ENCODE results near the gene RFNG.

RFNG gene

DNA sequence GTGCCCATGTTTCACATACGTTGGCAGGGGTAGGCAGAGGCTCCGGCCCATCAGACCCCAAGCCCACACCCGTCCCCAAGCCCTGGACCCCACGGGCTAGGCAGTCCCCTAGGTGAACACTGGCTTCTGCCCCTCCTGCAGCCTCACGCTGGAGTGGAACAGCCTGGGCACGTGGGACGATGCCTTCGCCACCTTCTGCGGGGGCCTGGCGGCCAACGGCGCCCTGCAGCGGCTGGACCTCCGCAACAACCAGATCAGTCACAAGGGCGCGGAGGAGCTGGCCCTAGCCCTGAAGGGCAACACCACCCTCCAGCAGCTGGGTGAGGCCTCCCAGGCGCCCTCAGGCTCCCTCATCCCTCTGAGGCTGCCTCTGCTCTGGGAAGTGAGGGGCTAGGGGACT, 26.8 kb downstream of the RFNG start:
- DNase-seq, result no peak

DNA sequence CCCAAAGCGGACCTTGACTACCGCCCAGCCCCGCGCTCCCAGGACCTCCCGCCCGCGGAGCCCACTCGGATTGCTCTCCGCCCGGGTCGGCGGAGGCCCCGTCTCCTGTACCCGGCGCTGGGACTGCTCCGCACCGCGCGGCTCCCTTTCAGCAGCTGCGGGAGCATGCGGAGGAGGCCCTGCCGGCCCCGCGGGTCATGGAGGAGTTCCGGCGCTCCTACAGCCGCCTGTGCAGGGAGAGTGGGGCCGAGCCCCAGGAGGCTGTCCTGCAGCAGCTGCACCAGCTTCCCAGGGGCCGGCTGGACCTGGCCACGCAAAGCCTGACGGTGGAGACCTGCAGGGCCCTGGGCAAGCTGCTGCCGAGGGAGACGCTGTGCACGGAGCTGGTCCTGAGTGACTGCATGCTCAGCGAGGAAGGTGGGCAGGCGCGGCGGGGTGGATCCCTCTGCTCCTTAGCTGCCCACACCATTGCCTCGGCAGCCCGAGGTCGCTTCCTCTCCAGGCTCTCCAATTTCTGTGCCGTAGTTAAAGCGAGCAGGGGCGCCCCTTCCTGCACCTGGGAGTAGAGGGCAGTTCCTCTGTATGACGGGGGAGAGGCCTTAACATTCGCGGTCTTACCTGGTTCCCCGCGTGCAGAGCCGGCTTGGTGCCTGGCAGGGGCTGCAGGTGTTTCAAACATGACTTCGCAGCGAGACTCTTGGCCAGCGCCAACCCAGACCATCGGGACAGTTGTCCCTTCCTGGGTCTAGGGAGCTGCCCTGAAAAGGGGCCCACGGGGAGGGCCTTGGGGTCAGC, 28.0 kb downstream of the RFNG start:
- DNase-seq, result no peak

DNA sequence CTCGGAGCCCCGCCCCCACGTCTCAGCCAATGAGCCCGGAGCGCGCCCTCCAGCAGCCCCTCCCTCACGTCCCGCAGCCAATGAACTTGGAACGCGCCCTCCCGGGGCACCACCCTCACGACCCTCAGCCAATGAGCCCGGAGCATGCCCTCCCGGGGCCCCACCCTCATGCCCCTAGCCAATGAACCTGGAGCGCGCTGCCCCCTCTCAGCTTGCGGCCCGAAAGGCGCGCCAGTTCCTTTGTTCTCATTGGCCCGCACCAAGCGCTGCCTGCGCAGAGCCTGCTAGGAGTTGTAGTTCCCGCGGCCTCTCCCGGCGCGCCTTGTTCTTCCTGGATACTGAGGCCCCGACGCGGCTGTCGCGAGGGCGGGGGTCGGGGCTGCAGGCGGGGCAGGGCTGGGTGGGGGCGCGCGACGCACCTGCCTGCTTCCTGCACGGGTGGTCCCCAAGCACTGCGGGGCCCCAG, 28.6 kb downstream of the RFNG start, which contains the start of gene LRRC45:
LRRC45 (plus strand) TSS at position 325 of the 466 bp plus-strand sequence. CDS start 339 bp downstream, outside the sequence.
- DNase-seq, result peak; percentile 100

DNA sequence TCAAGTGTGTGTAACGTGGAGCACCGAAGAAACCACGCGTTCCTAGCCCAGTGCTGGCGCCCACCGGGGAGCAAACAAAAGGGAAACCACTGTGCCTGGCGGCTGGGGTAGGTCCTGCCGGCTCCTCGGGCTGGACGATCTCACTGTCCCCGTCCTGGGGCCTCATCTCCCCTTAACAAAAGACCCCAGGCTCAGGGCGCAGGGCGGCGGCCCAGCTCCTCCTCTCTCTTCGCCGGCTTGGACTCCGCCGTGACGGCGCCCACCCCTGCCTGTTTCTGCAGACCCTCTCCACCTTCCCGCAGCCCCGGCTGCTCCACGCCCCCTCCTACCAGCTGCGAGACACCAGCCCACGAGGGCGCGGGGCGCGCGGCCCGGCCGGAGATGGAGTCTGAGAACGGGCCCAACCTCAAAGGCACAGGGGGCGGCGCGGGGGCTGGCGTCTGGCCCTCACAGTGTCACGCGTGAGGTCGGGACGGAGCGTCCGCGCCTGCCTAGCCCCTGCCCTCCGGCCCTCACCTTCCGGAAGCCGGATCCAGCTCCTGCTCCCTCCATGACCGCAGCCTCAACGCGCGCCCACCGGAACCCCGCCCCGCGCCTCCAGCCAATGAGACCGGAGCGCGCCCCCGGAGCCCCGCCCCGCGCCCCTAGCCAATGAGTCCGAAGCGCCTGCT, 29.2 kb downstream of the RFNG start, which contains the start of gene CENPX:
CENPX (minus strand) TSS at position 569 of the 671 bp plus-strand sequence; CDS start at position 552, 17 bp downstream.
- no peak for DNase-seq

DNA sequence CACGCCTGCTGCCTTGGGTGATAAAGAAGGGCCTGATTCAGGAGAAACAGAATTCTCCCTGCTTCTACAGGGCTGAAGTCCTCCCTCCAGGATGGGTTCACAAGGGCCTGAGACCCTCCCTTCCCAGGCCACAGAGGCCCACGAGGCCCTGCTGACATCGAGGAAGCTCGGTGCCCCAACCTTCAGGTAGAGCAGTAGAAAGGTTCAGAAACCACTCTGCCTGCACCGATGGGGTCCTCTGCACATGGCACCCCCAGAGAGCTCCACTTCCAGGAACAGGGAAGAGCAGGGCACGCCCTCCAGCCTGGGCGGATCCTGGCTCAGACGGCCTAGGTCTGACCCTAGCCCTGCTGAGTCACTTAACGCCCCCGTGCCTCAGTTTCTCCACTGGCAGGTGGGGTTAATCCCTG, 29.7 kb downstream of the RFNG start:
- no peak for DNase-seq

DNA sequence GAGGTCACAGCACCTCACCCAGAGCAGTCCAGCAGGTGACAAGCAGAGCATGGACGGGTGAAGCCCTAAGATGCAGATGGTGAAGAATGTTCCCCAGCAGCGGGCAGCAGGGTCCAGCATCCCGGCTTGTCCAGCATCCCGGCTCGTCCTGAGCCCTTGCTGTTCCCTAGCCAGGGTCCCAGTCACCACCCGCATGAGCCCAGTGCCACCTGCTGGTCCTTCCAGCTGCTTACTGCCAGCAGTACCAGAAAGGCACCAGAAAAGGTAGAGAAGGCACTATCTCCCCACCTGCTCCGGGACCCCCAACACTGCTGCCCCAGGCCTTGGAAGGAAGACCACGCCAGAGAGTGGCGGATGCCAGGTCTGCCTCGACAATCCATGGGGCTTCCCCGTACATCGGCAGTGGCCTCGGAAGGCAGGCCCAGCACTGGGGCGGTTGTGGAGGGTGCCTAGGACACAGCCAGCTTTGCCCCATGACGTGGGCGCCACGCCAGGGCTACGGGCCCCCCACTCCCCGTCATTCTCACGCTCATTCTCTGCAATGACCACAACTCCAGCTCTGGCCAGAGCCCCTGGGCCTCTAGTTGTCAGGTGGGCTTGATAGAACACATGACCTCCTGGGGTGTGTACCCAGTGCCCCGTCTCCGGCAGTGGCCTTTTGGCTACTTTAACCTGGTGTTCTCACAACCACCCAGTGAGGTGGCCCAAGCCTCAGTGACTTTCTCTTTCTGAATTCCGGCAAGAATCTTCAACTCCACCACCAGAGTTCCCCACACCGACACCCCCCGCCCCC, 30.3 kb downstream of the RFNG start:
- peak; percentile 62 for DNase-seq

DNA sequence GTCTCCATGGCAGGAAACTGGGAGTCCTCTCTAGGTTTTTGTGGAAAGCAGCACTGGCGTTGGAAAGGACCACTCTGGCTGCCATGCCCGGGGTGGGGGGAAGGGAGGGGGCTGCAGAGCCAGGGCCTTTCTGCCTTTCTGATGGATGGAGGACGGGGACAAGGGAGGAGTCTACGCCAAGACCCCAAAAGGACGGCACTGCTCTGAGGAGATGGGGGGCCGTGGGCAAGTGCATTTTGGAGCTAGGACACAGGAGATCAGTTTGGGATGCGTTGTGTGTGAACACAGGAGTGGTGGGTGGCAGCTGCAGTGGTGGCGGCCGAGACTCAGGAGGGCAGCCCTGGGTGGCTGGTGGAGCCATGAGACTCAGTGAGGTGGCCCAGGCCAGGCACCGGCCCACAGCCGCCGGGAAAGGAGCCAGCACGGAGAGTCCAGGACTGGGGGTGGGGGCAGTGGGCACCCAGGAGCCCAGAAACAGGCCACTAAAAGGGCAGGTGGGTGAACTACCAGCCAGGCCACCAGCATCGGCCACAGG, 31.0 kb downstream of the RFNG start:
- no peak for DNase-seq

DNA sequence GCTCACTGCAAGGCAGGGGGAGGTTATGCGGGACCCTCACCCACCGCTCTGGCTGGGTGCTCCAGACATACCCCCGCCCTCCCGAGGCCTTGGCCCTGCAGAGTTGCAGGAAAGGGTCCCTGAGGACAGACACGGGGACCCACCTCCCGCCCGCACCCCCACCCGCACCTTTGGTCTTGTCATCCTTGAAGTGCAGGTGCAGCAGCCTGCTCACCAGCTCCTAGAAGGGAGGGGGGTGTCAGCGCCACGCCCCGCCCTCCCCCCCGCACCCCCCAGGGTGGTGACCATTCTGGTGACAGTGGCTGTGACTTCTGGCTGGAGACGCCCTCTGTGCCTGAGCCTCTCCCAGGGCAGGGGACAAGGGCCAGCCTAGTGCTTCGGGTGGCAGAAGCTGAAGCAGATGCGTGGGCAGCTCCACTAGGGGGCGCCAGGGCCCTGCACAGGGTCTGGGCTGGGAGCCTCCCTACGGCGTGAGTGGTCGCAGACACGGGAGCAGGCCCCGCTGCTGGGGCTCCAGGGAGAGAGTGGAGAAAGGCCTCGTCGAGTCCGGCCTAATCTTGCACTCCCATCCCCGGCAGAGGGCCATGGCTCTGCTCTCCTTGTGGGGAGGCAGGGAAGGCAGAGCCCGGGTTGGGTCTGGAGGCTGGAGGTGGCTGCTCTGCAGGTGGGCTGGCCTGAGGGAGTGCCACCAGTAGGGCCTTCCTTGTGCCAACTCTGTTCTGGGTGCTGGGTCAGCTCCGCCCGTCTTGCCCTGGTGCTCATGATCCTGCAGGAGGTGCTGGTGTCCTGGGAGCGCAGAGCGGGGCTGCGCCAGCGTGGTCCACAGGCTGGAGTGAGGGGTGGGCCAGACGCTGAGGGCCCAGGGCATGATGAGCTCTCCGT, 31.7 kb downstream of the RFNG start:
- peak; percentile 32 for DNase-seq

DNA sequence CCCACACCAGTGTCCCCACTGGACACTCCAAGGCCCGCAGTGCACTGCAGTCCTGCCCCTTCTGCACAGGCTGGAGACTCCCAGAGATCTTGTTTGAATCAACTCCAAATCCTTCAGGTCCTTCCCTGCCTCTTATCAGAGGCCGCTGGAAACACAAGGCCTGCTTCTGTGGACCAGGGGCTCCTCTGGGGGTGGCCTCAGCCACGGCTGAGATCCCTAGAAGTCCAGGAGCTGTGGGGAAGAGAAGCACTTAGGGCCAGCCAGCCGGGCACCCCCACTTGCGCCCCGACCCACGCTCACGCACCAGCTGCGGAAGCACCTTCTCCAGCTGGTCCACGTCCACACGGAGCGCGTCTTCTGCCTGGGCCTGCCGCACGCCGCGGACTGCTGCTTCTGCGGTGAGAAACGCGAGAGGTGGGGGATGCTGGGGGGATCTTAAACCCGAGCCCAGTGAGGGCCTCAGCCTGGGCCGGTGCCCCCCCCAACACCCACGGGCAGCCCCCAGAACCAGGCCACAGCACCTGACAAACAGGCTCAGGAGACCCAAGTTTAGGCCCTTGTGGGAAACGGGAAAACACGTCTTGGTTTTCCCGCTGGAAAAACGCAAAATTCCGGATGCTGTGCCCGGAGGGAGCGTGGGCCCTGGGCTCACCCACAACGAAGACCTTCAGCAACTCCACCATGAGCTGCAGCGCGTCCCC, 32.5 kb downstream of the RFNG start:
- DNase-seq, result no peak

DNA sequence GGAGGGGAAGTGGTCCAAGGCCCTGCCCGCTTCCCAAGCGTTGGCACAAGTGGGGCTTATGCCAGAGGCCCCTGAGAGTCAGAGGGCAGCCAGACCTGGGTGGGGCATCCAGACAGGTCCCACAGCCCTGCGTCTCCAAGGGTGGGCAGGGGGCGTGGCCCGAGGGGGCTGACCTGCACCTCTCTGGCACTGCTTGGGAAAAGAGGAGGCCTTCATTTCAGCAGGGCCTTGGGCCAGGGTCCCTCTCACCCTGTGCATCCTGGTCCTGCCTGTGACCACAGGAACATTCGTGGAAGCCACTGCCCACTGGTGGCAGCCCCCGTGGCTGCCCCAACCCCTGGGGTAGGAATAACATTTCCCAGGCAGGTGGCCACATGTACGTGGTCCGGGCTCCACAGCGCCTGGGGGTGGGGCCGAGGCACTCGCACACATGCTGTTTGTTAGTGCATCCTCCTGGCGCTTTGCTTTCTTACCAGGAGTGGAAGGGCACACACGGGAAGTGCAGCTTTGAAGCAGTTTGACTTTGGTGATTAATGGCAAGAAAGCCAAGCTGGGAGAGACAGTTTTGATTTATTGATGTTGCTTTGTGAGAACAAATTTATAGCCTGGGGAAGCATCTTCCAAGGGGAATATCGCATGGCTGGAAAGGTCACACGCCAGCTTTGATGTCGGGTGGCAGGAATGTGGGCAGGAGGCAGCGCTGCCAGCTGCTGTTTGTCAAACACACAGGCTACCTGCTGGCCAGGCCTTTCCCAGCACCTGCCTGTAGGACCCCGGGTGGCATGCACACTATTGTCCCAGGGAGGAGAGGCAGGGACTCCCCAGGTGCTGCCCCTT, 33.2 kb downstream of the RFNG start:
- DNase-seq, result no peak

DNA sequence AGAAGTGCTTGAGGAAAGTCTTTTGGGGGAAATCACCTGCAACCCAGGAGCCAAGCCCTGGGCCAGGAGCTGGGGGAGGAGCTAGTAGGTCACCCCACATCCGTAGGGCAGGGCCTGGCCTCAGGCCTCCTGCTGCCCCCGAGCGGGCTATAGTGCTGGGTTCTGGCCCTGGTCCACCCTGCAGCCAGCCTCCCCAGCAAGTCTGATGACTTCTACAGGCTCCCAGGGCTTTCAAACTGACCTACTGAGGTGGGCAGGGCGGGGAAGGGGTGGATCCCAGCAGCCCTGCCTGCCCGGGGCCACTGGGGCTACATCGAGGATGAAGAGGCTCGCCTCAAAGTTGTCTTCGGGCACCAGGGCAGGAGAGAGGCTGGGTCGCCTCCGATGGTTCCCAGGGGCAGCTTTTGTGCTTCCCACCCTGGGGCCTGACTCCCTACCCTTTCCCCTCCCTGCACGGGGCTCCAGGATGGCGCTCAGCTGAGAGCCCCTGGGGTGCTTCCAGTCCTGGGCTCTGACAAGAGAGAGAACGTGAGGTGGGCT, 33.9 kb downstream of the RFNG start:
- no peak for DNase-seq

DNA sequence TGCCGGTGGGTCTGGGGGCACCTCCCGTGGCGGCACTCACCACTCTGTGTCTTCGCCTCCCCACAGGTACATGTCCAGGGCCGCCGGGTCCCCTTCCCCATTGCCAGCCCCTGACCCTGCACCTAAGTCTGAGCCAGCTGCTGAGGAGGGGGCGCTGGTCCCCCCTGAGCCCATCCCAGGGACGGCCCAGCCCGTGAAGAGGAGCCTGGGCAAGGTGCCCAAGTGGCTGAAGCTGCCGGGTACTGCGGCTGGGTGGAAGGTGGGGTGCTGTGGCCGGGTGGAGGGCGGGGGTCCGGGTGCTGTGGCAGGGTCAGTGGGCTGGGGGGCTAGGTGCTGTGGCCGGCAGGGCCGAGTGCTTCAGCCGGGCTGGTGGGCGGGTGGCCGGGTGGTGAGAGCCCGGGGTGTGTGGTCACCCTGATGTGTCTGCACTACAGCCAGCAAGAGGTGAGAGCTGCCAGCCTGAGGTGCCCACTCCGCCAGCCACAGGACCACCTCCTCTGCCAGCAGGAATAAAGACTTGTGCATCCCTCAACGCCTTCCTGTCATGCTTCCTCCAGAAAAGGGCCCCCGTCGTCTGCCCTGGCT, 34.6 kb downstream of the RFNG start:
- DNase-seq, result no peak

DNA sequence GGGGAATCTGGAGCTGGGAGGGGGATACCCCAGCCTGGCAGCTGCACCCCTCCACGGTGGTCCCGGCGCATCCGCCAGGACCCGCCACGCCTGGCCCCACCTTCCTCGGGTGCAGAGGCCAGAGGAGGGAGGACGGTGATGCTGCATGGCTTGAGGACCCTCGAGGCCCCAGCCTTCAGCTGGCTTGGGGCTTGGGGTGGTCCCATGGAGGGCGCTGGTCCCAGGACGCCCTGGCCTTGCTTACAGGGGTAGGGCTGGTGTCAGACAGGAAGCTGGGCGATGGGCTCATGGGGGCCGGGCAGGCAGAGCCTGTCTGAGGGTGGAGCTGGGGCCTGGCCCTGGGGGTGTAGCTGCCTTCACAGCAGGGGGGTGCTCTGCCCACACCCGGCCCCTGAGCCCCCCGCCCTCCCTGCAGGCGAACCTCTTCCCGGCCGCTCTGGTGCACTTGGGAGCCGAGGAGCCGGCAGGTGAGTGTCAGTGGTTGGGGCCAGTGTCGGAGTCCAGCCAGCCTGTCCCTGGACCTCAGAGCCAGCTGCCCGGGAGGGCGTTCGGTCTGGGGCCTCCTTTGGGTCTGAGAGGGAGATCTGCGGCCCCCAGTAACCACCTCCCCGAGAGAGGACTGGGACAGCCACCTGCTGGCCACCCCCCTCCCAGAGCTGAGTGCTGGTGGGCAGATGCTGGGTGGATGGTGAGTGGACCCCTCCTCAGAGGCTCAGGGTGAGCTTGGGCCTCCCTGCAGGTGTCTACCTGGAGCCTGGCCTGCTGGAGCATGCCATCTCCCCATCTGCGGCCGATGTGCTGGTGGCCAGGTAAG, 35.3 kb downstream of the RFNG start:
- DNase-seq, result no peak

DNA sequence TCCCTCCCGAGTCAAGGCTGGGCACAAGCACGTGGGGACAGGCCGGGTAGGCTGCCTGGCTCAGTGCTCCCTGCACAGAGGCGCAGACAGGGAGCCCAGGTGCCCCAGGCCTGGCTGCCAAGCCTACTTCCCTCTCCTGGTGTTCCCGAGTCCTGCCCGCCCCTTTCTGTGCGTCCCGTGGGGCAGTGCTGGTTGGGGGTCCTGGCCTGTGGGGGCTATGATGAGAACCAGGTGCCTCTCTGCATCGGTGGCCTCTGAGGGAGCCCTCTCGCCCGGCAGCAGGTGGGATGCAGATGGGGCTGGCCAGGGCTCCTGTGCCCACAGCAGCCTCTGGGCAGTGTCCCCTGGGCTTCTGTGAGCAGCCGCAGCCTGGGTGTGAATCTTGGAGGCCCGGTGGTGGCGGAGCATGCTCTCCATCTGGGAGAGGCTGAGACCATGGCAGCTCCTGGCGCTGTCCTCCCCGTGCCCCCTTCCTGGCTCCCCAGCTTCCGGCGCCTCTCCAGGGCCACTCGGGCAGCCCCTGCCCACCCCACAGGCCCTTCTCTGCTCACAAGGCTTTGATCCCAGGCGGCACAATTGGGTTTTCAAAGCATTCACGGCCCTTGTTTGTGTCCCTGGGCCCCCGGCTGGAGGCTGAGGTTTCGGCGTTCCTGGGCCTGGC, 36.2 kb downstream of the RFNG start:
- DNase-seq, result no peak

DNA sequence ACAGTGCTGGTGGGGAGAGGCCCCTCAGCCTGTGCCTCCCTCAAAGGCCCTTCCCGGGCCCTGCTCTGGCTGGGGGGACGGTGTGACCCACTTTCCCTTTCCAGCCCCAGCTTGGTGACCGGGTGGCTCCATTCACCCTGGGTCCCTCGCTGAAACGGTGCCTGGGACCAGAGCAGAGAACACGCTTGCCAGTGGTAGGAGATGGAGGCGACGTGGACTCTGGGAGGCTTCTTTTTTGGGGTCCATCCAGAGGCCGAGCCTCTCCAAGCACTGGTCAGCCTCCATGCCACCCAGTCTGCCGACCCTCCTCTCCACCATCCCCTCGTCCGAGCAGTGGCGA, 36.7 kb downstream of the RFNG start:
- DNase-seq, result no peak

DNA sequence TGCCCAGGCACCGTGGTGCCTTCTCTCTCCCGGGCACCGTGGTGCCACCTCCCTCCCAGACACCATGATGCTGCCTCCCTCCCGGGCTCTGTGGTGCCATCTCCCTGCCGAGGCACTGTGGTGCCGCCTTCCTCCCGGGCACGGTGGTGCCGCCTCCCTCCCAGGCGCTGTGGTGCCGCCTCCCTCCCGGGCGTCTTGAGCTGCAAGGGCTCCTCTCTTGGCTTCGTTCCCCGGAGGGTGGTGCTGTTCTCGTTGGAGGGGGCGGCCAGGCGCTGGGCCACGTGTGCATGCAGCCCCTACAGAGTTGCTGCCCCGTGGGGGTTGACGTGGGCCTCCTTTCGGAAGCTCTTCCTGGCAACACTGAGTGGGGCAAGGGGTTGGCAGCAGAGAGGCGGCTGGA, 37.2 kb downstream of the RFNG start:
- DNase-seq, result no peak

DNA sequence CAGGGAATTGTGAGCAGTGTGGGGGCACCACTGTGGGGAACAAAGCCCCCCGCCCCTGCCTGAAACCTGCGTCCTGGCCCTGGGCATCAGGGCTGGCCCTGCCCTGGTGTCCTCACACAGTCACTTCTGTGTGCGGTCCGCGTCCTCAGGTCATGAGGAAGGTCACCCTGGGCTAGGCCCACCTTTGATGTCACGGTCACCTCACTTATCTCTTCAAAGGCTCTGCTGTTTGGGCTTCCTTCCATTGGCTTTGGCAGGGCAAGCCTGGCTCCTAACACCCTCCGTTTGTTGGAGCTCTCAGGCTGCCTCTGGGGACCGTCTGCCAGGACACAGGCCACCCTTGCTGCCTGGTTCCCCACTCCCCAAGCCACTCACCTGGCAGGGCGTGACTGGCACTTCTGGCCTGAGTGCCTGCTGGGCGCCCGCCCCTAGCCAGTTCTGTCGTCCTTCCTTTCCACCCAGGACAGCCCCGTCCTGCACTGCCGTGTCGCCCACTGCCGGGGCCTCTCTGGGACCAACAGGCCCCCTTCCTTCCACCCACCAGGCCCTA, 37.8 kb downstream of the RFNG start:
- no peak for DNase-seq

DNA sequence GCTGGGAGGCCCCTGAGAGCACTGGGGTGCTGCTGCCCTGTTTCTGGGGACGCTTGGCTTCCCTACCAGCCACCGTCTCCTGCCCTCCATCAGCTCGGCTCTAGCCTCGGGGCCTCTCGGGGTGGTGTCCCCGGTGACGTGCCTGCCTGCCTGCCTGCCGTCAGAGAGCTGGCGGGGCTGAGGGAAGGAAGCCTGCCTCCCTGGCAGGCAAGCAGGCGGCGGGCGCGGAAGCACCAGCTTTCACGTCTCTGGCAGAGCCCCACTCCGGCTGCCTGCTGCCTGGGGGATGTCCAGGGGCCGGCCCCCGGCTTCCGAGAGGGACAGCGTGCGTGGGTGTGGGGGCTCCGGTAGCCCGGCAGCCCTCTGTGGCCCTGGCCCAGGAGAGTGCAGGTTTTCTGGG, 38.3 kb downstream of the RFNG start:
- DNase-seq, result no peak

Data from fibroblast of skin of abdomen (primary cell).